ENCODE results near the gene SPESP1. TPM values are rescaled to one million over a fixed set of nuclear protein-coding genes. Genes with fewer than 3 reads are reported as not detected.

SPESP1 gene
- total and polyA plus RNA-seq, 2 of the 8 experiments (the other 6 are each of a cell fraction or from before 2014, with no cell fraction given) = not detected

DNA sequence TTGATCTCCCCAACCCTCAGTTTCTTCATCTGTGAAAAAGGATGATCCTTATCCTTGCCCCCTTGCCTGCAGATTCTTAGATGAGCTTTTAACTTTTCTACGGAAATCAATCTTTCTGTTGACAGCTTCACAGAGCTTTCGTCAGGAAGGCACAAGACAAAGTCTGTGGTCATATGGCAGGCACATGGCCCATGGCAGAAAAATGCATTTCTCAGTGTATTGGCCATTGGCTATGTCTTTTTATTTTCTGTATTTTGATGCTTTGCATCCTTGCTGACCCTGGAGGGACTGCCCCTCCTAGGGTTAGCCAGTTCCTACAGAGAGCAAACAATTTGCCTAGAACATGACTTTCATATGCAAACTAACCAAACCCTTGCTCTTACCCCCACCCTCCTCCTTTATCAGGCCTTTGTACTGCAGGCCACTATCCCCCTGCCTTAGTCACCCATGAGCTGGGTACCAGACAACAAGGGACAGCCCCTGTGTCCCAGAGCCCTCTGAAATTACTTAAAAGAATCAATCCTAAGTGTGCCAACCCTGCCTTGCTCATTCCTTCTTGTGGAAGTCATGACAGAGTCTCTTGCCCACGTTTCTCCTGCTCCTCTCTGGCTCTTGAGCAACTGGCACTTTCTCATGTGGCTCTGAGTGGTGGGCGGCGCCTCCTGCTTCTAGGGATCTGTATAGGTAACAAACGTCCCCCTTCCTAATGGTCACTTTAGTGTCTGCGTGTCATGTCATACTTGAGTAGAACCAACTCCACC, 60.1 kb downstream of the SPESP1 start:
- H2AK5ac ChIP-seq (ENCODE audit: low read depth, low read length) = no peak overlapping the region
- peak overlapping the region; percentile 18 for H4K91ac ChIP-seq (replicated peaks; ENCODE audit: insufficient read length, low read length)
- TF ChIP-seq TBP (IDR thresholded peaks at IDR 0.05; ENCODE audit: low read depth, low read length) (no peak), POU5F1 (IDR thresholded peaks at IDR 0.05; ENCODE audit: low read depth, low read length) (no peak), TEAD4 (IDR thresholded peaks at IDR 0.05; ENCODE audit: low read depth, low read length) (no peak)
- TF ChIP-seq, protein P1, sequence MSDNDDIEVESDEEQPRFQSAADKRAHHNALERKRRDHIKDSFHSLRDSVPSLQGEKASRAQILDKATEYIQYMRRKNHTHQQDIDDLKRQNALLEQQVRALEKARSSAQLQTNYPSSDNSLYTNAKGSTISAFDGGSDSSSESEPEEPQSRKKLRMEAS (IDR thresholded peaks at IDR 0.05) = peak; percentile 68; the same call in 1 of the 2 replicates
- TF ChIP-seq, protein P2, sequence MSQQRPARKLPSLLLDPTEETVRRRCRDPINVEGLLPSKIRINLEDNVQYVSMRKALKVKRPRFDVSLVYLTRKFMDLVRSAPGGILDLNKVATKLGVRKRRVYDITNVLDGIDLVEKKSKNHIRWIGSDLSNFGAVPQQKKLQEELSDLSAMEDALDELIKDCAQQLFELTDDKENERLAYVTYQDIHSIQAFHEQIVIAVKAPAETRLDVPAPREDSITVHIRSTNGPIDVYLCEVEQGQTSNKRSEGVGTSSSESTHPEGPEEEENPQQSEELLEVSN (IDR thresholded peaks at IDR 0.05) = peak; percentile 57
- 0 out of 4 replicates have a peak, but pooled peaks cover 2 to 6% of the 10 kb centered on the region in 2 experiments for H3K9me3 ChIP-seq (ENCODE audit: insufficient read depth in 2 of 2, low read depth in 1 of 2, low read length in 1 of 2)
- ChIA-PET POLR2A (ENCODE audit: partially characterized antibody) (interaction anchor here (0.5 to 0.6 kb wide), 2 partner anchors 86 to 422 kb away, joined by 3 read pairs; no protein-coding TSS in a partner anchor), CTCF (ENCODE audit: partially characterized antibody) (interaction anchor here (1.0 to 1.5 kb wide), 3 partner anchors 9 to 41 kb away, joined by 3 to 8 read pairs (median 6); no protein-coding TSS in a partner anchor)
- no peak overlapping the region for H3K4ac ChIP-seq (replicated peaks; ENCODE audit: insufficient read length, low read depth, low read length)
- no peaks in the 10 kb centered on the region for H3K79me2 ChIP-seq (ENCODE audit: control insufficient read depth in 1 of 2, insufficient read depth in 2 of 2, low read length in 2 of 2)
- no peak overlapping the region for H4K5ac ChIP-seq (ENCODE audit: insufficient read length, low read depth, low read length)
- peaks cover 5 to 15% (median 8%) of the 10 kb centered on the region in 4 experiments; a peak in 6 of 7 replicates for H3K4me1 ChIP-seq (replicated peaks in 1 of 4; ENCODE audit: control insufficient read depth in 3 of 4, insufficient read depth in 4 of 4, low read length in 3 of 4)
- H3K4me2 ChIP-seq (ENCODE audit: insufficient read depth in 1 of 2, low read depth in 2 of 2, low read length in 2 of 2) = peak overlapping the region in 1 of 2 experiments; percentile 28; a peak in 1 of 4 replicates
- no peak overlapping the region for H2BK5ac ChIP-seq (ENCODE audit: low read depth, low read length)
- DNase-seq (ENCODE audit: low read depth in 1 of 2, low spot score in 2 of 2) (no peak), FAIRE-seq (no peak)
- H3K79me1 ChIP-seq (ENCODE audit: low read depth, low read length) = no peaks in the 10 kb centered on the region
- no peak overlapping the region for H4K8ac ChIP-seq (ENCODE audit: extremely low read depth, insufficient read depth, low read length)
- H3K27ac ChIP-seq (ENCODE audit: low read depth, low read length) = no peak overlapping the region
- no peak overlapping the region for H3K18ac ChIP-seq (ENCODE audit: extremely low read depth, low read length)
- no peak overlapping the region for H3K4me3 ChIP-seq (ENCODE audit: extremely low read depth in 1 of 4, insufficient read depth in 2 of 4, low read depth in 3 of 4, low read length in 4 of 4)
- no peak overlapping the region for H2BK120ac ChIP-seq (replicated peaks; ENCODE audit: low read depth, low read length)
- 0 out of 7 replicates have a peak, but pooled peaks cover 0 to 2% (median 0%) of the 10 kb centered on the region in 4 experiments for H3K27me3 ChIP-seq (replicated peaks in 1 of 4; ENCODE audit: control insufficient read depth in 3 of 4, extremely low read depth in 1 of 4, insufficient read depth in 3 of 4, low read length in 3 of 4)
- H2BK15ac ChIP-seq (ENCODE audit: low read length) = peak overlapping the region; percentile 14; the same call in 1 of the 2 replicates
- no peak overlapping the region for H3K23ac ChIP-seq (ENCODE audit: insufficient read length)
- no peaks in the 10 kb centered on the region for H3K23me2 ChIP-seq (ENCODE audit: low read depth, low read length)
- 63% methylated on average over 7 of the region's 7 CpGs; no CpG with 5 or more reads in 1 of the 2 experiments for WGBS, 2 experiments (ENCODE audit: extremely low coverage in 1 of 2, insufficient coverage in 1 of 2, insufficient read length in 1 of 2, insufficient replicate concordance in 2 of 2, low coverage in 1 of 2, low lambda C conversion rate in 2 of 2, missing lambda C conversion rate in 1 of 2)
- no peaks in the 10 kb centered on the region for H4K20me1 ChIP-seq (replicated peaks in 1 of 2; ENCODE audit: control insufficient read depth in 1 of 2, insufficient read depth in 2 of 2, low read length in 2 of 2)
- H2BK20ac ChIP-seq (ENCODE audit: low read length) = no peak overlapping the region; the same call in 1 of the 2 replicates
- 0 out of 2 replicates have a peak overlapping the region, but pooled peaks have one; percentile 57 for H2AFZ ChIP-seq (ENCODE audit: low read length)
- no peaks in the 10 kb centered on the region; a peak in 1 of 8 replicates for H3K36me3 ChIP-seq (ENCODE audit: control insufficient read depth in 2 of 4, insufficient read depth in 4 of 4, low read length in 3 of 4)
- H2BK12ac ChIP-seq (ENCODE audit: low read depth, low read length) = 0 out of 2 replicates have a peak overlapping the region, but pooled peaks have one; percentile 20
- no peak overlapping the region for H3K9ac ChIP-seq (replicated peaks in 1 of 4; ENCODE audit: extremely low read depth in 1 of 4, low read depth in 3 of 4, low read length in 3 of 4)
- no peak overlapping the region for H3K14ac ChIP-seq (ENCODE audit: insufficient read length)
- no peak overlapping the region for H3K56ac ChIP-seq (replicated peaks; ENCODE audit: insufficient read length, low read depth, low read length)
